GM19240 (cell line): ENCODE results near the gene GPR17.

Experiments
- DNase-seq: peaks from one replicate; pipeline ENCODE4 v3.0.0; 2011; ENCODE audit warnings: low spot score; ENCODE audit not compliant: insufficient read length

The GPR17 gene

GRCh38 chr2:127641133-127641532, 4.8 kb upstream of the GPR17 start:
- DNase-seq = no peak

DNA sequence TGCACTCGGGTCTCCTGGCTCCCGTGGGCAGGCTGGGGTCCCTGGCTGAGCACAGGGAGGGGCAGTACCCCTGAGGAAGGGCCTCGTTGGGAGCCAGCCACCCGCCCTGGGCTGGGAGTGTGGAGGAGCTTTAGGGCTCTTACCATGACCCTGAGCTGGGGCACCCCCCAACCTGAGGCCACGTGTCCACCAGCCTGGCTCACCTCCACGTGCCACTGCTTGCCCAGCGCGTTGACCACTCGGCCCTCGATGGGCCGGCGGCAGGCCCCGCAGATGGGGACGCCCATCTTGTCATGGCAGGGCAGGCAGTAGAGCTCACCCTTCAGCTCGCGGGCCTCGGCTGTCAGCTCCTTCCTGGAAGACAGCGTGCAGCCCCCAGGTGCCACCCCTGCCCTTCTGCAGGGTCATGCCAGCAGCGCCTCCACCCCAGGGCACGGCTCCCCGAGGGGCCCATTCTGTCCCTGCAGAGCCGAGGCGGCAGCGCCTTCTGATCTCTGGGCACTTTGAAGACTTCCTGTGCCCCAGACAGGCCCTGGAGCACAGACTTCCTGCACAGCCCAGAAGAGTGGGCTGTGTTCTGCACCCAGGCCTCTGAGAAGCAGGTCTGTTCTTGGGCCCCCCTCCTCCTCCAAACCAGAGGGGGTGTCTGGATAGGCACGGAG, 4.0 kb upstream of the GPR17 start:
- no peak for DNase-seq

- DNase-seq = no peak
These were observed 3.1 kb upstream of the GPR17 start for GRCh38 chr2:127642706-127643438.

GRCh38 chr2:127643439-127644065, 2.4 kb upstream of the GPR17 start:
- no peak for DNase-seq

DNA sequence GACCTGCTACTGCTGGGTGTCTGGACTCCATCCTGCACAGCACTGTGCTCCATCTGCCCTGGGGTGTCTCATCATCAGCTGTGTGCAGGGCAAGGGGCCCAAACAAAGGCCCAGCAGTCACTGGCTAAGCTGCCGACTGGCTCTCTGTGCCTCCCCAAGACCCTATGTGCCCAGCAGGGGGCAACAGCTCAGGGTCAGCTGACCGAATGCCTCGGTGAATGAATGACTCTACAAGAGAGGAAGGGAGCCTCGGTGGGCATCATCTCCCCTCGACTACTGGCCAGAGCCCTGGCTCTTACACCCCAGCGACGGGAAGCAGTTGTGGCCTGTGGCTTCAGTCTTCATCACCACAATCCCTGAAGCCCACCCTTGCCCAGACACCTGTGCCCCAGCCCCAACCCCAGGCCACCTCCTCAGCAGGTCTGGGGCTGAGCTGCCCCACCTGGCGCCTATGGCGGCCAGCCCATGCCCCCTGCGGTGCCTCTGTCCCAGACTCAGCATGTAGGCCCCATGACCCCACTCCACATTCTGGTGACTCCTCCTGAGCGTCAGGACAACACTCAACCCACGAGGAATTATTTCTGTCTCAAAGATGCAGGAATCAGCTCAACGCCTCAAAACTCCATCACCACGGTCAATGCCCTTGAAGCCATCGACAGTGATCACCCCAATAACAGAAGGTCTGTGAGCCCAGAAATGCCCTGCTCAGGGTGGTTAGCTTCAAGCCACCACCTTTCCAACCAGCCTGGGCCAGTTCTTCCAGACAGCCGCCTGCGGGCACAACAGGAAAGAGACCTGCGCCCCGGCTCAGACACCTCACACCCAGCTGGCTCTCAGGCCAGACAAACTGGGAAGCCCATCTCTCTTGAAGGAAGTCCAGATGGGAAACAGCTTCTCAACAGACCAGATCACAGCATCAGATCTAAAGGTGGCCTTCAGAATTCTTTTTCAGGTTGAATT, 1.6 kb upstream of the GPR17 start:
- DNase-seq = no peak

DNA sequence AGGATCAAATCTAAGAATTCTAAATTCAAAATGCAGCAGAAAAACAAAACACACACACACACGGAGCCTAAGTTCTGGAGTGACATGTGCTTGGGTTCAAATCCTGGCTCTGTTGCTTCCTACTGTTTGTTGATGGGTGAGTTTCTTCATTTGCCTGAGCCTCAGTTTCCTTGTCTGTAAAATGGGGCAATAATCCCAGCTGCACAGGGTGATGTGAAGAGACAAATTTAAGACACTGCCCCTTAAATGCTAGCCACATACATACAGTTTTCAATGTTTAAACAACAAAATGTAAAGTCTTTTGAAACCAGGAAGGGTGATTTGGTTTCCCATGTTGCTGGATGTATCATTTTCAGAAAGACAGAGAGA, 943 bp upstream of the GPR17 start:
- no peak for DNase-seq

- no peak for DNase-seq
These were observed 711 bp downstream of the GPR17 start for GRCh38 chr2:127646487-127647241.

DNA sequence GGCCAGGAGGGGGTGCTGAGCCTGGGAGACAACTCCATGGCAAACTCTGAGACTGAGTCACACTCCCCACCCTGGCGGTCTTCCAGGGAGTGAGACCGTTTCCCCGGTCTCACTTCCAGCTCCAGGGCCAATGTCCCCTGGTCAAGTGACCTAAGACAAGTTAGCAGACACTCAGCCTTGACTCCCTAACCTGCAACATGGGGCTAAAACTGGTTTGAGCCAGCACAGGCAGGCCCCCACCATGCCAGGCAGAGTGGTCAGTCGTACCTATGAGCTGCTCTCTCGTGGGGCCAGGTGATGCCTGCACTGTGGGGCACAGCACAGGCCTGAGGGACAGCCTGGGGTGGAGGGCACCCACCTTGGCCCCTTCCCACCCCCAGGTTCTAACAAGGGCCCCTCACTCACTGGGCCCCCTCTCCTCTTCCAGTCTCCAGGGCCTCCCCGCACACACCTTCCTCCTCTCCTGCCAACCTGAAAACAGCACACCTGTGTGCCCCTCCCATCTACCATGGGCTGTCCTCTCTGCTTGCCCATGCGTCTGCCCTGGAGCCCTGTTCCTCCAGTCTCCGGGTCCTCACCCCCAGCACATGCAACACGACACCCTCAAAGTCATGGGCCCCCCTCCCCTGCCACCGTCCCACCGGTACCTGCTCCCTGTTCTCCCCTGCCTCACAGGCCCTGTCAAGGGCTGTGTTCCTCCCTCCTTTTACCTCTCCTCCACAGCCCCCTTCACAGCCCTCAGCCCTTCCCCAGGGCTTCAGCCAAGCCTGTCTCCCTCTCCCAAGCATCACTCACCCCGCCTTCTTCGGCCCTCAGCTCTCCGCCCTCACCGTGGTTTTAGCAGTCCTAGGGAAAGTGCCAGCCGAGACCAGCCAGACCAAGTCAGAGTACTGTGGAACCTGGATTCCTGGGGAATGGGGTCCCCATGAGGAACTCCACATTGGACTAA, 1.6 kb downstream of the GPR17 start:
- no peak for DNase-seq

DNA sequence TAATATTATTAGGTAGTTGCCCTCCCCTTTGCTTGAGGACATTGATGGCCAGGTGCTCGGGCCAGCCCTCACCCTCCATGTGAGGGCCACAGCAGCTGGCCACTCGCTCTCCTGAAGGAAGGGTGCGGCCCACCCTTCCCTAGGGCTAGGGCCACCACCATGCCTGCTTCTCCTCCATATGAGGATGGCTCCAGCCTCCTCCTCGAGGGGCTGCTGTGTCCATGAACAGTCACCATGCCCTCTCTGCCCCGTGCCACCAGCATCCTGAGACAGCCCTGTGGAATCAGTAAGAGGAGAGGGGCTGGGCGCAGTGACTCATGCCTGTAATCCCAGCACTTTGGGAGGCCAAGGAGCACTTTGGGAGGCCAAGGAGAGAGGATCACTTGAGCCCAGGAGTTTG, 2.4 kb downstream of the GPR17 start:
- no peak for DNase-seq

- no peak for DNase-seq
These were observed 3.2 kb downstream of the GPR17 start for GRCh38 chr2:127649100-127649611.

- peak; percentile 79 for DNase-seq
These were observed 3.7 kb downstream of the GPR17 start for GRCh38 chr2:127649684-127650040.

DNA sequence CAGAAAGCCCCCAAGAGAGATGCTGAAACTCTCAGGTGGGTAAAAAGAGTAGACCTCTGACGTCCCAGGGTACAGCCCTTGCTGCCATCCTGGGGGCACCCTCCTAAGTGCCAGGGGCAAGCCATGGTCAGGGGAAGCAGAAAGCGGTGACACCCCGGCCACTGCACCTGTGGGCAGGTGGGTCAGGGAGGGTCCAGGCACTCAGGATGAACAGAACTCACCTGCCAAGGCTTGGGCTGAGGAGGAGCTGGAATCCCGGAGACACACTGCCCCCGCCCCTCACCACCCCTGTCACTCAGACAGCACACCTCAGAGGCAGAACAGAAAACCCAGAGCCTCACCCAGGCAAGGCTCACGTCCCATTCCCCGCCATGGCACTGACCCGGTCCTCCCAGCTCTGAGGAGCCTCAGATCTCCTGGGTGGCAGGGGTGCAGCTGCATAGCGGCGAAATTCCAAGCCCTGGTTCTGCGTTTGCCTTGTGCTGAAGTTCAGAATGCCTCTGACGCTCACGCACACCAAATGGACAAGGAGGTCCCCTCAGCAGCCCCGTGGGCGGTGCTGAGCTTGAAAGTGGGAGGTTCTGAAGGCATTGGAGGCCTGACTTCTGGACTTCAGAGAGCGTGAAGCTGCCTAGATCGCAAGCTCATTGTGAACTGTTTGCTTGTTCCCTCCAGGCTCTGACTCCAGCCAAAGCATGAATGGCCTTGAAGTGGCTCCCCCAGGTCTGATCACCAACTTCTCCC, 4.3 kb downstream of the GPR17 start:
- DNase-seq = no peak

DNA sequence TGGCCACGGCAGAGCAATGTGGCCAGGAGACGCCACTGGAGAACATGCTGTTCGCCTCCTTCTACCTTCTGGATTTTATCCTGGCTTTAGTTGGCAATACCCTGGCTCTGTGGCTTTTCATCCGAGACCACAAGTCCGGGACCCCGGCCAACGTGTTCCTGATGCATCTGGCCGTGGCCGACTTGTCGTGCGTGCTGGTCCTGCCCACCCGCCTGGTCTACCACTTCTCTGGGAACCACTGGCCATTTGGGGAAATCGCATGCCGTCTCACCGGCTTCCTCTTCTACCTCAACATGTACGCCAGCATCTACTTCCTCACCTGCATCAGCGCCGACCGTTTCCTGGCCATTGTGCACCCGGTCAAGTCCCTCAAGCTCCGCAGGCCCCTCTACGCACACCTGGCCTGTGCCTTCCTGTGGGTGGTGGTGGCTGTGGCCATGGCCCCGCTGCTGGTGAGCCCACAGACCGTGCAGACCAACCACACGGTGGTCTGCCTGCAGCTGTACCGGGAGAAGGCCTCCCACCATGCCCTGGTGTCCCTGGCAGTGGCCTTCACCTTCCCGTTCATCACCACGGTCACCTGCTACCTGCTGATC, 4.9 kb downstream of the GPR17 start:
- no peak for DNase-seq

DNA sequence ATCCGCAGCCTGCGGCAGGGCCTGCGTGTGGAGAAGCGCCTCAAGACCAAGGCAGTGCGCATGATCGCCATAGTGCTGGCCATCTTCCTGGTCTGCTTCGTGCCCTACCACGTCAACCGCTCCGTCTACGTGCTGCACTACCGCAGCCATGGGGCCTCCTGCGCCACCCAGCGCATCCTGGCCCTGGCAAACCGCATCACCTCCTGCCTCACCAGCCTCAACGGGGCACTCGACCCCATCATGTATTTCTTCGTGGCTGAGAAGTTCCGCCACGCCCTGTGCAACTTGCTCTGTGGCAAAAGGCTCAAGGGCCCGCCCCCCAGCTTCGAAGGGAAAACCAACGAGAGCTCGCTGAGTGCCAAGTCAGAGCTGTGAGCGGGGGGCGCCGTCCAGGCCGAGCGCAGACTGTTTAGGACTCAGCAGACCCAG, 5.4 kb downstream of the GPR17 start:
- no peak for DNase-seq

- DNase-seq = no peak
These were observed 6.1 kb downstream of the GPR17 start for GRCh38 chr2:127651971-127652550.

DNA sequence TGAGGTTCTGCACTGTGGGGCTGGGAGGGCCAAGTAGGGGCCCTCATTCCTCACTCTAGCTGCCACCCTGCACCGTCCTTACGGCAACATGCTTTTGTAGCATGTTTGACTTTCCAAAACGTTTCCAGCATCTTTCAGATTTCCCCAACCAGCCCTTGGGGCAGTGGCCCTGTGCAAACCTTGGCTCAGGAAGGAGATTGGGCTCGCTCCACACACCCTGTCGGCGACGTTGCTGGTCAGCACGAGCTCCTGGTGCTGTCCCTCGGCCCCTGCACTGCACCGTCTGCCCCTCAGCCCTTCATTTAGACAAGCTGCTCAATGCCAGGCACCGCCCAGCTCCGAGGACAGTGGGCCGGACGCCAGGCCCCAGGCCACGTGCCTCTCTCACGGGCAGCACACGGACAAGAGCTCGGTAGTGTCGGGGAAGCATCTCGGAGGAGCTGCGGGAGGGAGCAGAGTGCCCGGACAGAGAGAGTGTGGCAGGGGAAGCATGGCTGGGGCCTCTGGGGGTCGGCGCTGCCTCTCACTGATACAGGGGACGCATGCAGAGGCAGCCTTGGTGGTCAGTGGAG, 6.9 kb downstream of the GPR17 start:
- DNase-seq = no peak

GRCh38 chr2:127653421-127654083, 7.6 kb downstream of the GPR17 start:
- DNase-seq = no peak
